ENCODE results near the gene MKNK2.

DNA sequence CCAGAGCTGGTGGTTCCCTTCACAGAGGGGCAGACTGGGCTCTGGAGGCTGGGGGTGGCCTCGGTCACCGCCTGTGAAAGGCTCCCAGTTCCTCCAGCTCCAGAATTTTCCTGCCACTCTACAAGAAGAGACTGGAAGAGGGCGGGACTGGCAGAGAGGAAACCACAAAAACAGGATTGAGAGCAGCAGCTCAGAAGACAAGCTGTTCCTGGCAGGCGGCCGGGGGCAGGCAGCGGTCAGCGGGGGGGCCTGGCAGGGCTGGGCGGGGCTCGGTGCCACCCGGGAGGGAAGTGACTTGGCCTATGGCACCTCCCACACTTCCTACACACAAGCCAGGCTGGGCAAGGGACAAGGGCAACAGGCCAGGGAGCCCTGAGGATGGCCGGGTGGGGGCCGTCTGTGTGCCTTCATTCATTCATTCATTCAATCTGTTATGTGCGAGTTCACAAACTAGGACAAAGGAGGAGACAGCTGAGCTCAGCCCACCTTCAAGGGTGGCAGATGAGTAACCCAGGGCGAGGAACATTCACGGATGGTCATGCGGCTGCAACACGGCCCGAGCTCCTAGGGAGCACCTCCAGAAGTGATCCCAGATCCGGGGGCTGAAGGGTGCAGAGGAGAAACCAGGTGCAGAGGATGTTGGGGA is 18.6 kb downstream of the MKNK2 start:
- TF ChIP-seq RFX1 (IDR thresholded peaks at IDR 0.05), result no peak
- no peak for TF ChIP-seq MYNN (CRISPR knock-in tag; IDR thresholded peaks at IDR 0.05; ENCODE audit: low read depth)
- TF ChIP-seq MAFG (CRISPR knock-in tag; IDR thresholded peaks at IDR 0.05), result no peak
- TF ChIP-seq POLR2AphosphoS5 (IDR thresholded peaks at IDR 0.05; ENCODE audit: low read depth, low read length), result no peak
- TF ChIP-seq HHEX (CRISPR knock-in tag; IDR thresholded peaks at IDR 0.05), result no peak
- TF ChIP-seq, protein P1, sequence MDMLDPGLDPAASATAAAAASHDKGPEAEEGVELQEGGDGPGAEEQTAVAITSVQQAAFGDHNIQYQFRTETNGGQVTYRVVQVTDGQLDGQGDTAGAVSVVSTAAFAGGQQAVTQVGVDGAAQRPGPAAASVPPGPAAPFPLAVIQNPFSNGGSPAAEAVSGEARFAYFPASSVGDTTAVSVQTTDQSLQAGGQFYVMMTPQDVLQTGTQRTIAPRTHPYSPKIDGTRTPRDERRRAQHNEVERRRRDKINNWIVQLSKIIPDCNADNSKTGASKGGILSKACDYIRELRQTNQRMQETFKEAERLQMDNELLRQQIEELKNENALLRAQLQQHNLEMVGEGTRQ (IDR thresholded peaks at IDR 0.05; ENCODE audit: low read depth, low read length), result no peak
- TF ChIP-seq, protein P1 (CRISPR knock-in tag; IDR thresholded peaks at IDR 0.05; ENCODE audit: borderline replicate concordance), result no peak
- TF ChIP-seq BHLHE40 (IDR thresholded peaks at IDR 0.05; ENCODE audit: low read length), result no peak

Data from HepG2 (cell line).